Activated CD4-positive, alpha-beta memory T cell treated with anti-CD3 and anti-CD28 coated beads, Interleukin-2, amount 10 ng/mL, durations not matched to agents 7 days and 5 days (primary cell): ENCODE results near the gene SLC25A43. TPM values are rescaled to one million over a fixed set of nuclear protein-coding genes. Genes with fewer than 3 reads are reported as not detected.
"Not testable (repeated sequence)": the region's sequence is repeated elsewhere in the genome, so short reads cannot be mapped to it uniquely, and the experiment has no call there.

Source experiments
- CTCF ChIA-PET: fragments of 350-600 bp; sonication (Branson Sonifier 250); formaldehyde crosslinking; loops from one replicate; lab custom pipeline; 2021; ENCODE audit warnings: antibody characterized with exemption, inconsistent platforms; lab: Charles Lee
- POLR2A ChIA-PET: fragments of 350-600 bp; sonication (Branson Sonifier 250); formaldehyde crosslinking; loops from one replicate; lab custom pipeline; 2021; ENCODE audit warnings: antibody characterized with exemption; lab: Charles Lee
- DNase-seq: peaks from one replicate; pipeline ENCODE4 v3.0.0-alpha.2; 2020
- H3K27ac Mint-ChIP-seq: one replicate; pipeline ENCODE4 v1.8.0; 2021; ENCODE audit warnings: mild to moderate bottlenecking, mixed read lengths
- H3K27me3 Mint-ChIP-seq: one replicate; pipeline ENCODE4 v1.8.0; 2021; ENCODE audit warnings: mixed read lengths
- H3K36me3 Mint-ChIP-seq: one replicate; pipeline ENCODE4 v1.8.0; 2021; ENCODE audit warnings: low read depth, mixed read lengths
- H3K4me1 Mint-ChIP-seq: one replicate; pipeline ENCODE4 v1.8.0; 2021; ENCODE audit warnings: mixed read lengths
- H3K4me3 Mint-ChIP-seq: one replicate; pipeline ENCODE4 v1.8.0; 2021; ENCODE audit warnings: mild to moderate bottlenecking, mixed read lengths
- H3K9me3 Mint-ChIP-seq: one replicate; pipeline ENCODE4 v1.8.0; 2021; ENCODE audit warnings: mixed read lengths
- total RNA-seq, 2 experiments: library from RNA; stranded (reverse); gene quantifications; one replicate each; pipeline ENCODE4 v1.2.3, GENCODE V29; 2021

Gene SLC25A43
- total RNA-seq, 2 experiments from 2014 or later, result 5.2 to 5.9 TPM

DNA sequence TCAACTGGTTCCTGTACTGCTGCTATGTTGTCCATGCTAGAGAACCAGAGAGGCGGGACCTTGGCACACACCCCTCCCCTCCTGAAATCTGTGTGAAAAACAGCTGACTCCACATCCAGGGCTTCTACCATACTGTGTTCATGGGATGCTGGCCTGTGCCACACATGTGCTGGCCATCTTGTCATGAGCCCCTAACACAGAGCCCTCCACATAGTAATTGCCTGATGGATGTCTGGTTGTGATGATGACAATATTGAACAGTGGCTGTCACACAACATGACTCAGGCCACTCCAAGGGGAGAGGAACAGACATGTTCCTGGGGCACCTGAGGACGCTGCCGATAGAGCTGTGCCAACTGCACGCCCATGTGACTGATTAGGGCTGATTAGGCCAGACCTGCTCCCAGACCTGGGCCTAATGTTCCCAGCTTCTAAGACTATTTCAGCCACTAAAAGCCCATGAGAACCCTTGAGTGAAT, 82.2 kb downstream of the SLC25A43 start:
- Mint-ChIP-seq H3K4me3 (no peak overlapping the region), H3K36me3 (no peaks in the 10 kb centered on the region), H3K4me1 (peaks cover 9% of the 10 kb centered on the region), H3K27me3 (peaks cover 6% of the 10 kb centered on the region), H3K9me3 (no peaks in the 10 kb centered on the region), H3K27ac (no peak overlapping the region)
- CTCF ChIA-PET, result interaction anchor here (1.9 to 3.7 kb wide), 2 partner anchors 10 kb away, joined by 10 to 53 read pairs; partner anchors contain the start of gene SLC25A5
- DNase-seq, result no peak
- POLR2A ChIA-PET, result interaction anchor here (5.6 kb wide), 1 partner anchor 11 kb away, joined by 49 read pairs; the partner anchor contains the start of gene SLC25A5

DNA sequence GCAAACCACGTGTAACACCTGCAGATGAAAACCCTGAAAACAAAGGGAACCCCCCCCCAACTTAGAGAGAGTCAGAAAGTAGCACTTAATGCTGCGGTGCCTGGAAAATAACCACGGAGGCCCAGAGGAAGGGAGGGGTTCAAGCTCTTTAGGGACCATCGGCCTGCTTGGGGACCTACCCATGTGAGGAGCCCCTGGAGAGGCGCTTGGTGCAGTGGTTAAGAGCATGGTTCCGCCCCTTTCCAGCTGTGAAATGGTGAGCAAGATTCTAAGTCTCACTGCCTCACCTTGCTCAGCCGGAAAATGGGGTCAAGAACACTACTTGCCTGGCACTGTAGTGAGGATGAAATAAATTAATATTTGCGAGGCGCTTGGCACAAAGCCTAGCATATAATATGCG, 82.9 kb downstream of the SLC25A43 start:
- no peak for DNase-seq
- POLR2A ChIA-PET, result interaction anchor here (5.6 kb wide), 1 partner anchor 12 kb away, joined by 49 read pairs; the partner anchor contains the start of gene SLC25A5
- CTCF ChIA-PET, result interaction anchor here (1.0 to 3.7 kb wide), 10 partner anchors 10 to 405 kb away, joined by 3 to 53 read pairs (median 5); partner anchors contain the start of genes SEPTIN6 and SLC25A5
- Mint-ChIP-seq H3K4me3 (no peak overlapping the region), H3K27ac (no peak overlapping the region), H3K36me3 (no peaks in the 10 kb centered on the region), H3K4me1 (peaks cover 9% of the 10 kb centered on the region), H3K9me3 (no peaks in the 10 kb centered on the region), H3K27me3 (peaks cover 4% of the 10 kb centered on the region)

DNA sequence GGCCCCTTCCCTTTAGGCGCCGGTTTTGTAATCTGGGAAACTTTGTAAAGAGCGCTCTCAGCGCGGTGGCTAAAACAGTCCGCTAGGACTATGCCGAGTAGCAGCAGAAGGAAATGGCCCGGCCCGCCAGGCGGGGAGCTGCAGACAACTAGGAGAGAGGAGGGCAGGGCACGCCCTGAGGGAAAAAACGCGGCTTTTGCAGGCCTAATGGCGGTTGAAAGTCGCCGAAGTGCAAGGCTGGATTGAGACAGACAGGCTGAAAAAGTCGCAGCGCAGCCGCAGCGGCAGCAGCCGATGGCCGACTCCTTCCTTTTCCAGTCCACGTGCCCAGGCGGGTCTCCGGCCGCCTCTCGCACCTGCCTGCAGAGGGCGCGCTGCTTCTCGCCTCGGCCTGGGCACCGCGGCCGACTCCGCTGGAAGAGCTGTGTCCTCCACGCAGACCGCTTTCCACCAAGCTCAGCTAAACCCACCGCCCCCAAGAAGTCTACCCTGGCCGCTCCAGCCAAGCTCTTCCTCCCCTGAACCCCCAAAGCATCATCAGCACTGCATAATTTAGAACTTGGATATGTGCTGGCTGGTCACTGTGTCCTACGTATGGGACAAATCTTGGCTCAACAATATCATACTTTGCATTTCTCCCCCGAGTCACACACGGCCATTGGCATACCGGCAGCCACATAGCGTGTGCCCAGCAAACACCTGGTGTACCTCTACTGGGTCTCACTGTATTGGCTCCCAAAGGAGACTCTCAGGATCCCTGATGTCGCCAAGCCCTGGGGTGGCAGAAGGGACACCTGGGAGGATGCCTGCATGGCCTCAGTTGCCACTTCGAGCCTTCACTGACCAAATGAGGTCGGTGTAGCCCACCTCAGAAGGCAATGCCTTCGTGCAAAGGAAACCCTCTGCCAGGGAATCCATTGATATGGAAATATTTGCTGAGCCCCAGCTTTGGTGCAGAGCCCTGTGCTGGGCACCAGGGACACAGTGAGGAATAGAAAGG, 83.6 kb downstream of the SLC25A43 start:
- ChIA-PET POLR2A (interaction anchor here (5.6 kb wide), 1 partner anchor 13 kb away, joined by 49 read pairs; the partner anchor contains the start of gene SLC25A5), CTCF (interaction anchor here (0.7 to 3.7 kb wide), 18 partner anchors 9 to 404 kb away, joined by 3 to 53 read pairs (median 4); partner anchors contain the start of genes SEPTIN6, SLC25A5 and SOWAHD)
- H3K9me3 Mint-ChIP-seq, result no peaks in the 10 kb centered on the region
- DNase-seq, result peak; percentile 72
- no peaks in the 10 kb centered on the region for H3K36me3 Mint-ChIP-seq
- peak overlapping the region; percentile 59 for H3K27ac Mint-ChIP-seq
- peaks cover 9% of the 10 kb centered on the region for H3K4me1 Mint-ChIP-seq
- peak overlapping the region; percentile 64 for H3K4me3 Mint-ChIP-seq
- peaks cover 4% of the 10 kb centered on the region for H3K27me3 Mint-ChIP-seq

DNA sequence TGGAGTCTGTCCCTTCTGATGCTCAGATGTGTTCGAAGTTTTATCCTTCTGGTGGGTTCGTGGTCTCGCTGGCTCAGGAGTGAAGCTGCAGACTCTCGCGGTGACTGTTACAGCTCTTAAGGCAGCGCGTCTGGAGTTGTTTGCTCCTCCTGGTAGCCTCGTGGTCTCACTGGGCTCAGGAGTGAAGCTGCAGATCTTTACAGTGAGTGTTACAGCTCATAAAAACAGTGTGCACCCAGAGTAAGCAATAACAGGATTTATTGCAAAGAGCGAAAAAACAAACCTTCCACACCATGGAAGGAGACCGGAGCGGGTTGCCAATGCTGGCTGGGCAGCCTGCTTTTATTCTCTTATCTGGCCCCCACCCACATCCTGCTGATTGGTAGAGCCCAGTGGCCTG, 87.6 kb downstream of the SLC25A43 start:
- Mint-ChIP-seq H3K4me1 (peaks cover 12% of the 10 kb centered on the region), H3K9me3 (no peaks in the 10 kb centered on the region), H3K36me3 (no peaks in the 10 kb centered on the region), H3K27me3 (peaks cover 3% of the 10 kb centered on the region), H3K4me3 (no peak overlapping the region), H3K27ac (no peak overlapping the region)
- ChIA-PET CTCF (interaction anchor here (0.6 to 1.4 kb wide), 3 partner anchors 13 to 410 kb away, joined by 4 to 5 read pairs (median 5); no protein-coding TSS in a partner anchor), POLR2A (interaction anchor here (0.9 kb wide), 1 partner anchor 18 kb away, joined by 4 read pairs; no protein-coding TSS in a partner anchor)
- no peak for DNase-seq

DNA sequence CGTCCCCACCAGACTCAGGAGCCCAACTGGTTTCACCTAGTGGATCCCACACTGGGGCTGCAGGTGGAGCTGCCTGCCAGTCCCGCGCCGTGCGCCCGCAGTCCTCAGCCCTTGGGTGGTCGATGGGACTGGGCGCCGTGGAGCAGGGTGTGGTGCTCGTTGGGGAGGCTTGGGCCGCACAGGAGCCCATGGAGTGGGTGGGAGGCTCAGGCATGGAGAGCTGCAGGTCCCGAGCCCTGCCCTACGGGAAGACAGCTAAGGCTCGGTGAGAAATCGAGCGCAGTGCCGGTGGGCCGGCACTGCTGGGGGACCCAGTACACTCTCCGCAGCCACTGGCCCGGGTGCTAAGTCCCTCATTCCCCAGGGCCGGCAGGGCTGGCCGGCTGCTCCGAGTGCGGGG, 88.6 kb downstream of the SLC25A43 start:
- not testable (repeated sequence) for H3K36me3 Mint-ChIP-seq, DNase-seq, H3K4me1 Mint-ChIP-seq, H3K27ac Mint-ChIP-seq, H3K9me3 Mint-ChIP-seq, H3K4me3 Mint-ChIP-seq, H3K27me3 Mint-ChIP-seq
- CTCF ChIA-PET, result interaction anchor here (0.6 to 2.2 kb wide), 3 partner anchors 16 to 267 kb away, joined by 4 to 5 read pairs (median 5); partner anchors contain the start of gene SLC25A5
- POLR2A ChIA-PET, result interaction anchor here (1.3 kb wide), 1 partner anchor 20 kb away, joined by 4 read pairs; the partner anchor contains the start of gene SLC25A5

DNA sequence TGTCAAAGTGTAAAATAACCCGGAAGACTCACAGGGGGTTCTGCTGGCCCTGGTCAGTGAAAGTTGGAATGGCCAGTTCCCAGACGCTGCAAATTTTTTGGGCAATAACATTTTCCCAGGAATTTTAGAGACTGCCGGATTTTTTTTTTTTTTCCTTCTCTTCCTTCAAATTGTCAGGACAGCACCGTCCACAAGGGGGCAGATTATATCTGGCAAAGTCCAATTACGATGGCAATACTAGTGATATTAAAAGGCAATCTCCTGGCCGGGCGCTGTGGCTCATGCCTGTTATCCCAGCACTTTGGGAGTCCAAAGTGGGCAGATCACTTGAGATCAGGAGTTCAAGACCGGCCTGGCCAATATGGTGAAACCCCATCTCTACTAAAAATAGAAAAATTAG, 89.6 kb downstream of the SLC25A43 start:
- H3K27me3 Mint-ChIP-seq, result peaks cover 3% of the 10 kb centered on the region
- H3K36me3 Mint-ChIP-seq, result no peaks in the 10 kb centered on the region
- H3K27ac Mint-ChIP-seq, result no peak overlapping the region
- H3K4me1 Mint-ChIP-seq, result peaks cover 3% of the 10 kb centered on the region
- no peaks in the 10 kb centered on the region for H3K9me3 Mint-ChIP-seq
- peak; percentile 32 for DNase-seq
- POLR2A ChIA-PET, result interaction anchor here (0.6 to 1.3 kb wide), 3 partner anchors 15 to 76 kb away, joined by 3 to 5 read pairs (median 4); partner anchors contain the start of genes SLC25A5 and STEEP1
- CTCF ChIA-PET, result interaction anchor here (1.7 to 2.2 kb wide), 2 partner anchors 20 to 24 kb away, joined by 5 read pairs; partner anchors contain the start of gene SLC25A5
- H3K4me3 Mint-ChIP-seq, result no peak overlapping the region

DNA sequence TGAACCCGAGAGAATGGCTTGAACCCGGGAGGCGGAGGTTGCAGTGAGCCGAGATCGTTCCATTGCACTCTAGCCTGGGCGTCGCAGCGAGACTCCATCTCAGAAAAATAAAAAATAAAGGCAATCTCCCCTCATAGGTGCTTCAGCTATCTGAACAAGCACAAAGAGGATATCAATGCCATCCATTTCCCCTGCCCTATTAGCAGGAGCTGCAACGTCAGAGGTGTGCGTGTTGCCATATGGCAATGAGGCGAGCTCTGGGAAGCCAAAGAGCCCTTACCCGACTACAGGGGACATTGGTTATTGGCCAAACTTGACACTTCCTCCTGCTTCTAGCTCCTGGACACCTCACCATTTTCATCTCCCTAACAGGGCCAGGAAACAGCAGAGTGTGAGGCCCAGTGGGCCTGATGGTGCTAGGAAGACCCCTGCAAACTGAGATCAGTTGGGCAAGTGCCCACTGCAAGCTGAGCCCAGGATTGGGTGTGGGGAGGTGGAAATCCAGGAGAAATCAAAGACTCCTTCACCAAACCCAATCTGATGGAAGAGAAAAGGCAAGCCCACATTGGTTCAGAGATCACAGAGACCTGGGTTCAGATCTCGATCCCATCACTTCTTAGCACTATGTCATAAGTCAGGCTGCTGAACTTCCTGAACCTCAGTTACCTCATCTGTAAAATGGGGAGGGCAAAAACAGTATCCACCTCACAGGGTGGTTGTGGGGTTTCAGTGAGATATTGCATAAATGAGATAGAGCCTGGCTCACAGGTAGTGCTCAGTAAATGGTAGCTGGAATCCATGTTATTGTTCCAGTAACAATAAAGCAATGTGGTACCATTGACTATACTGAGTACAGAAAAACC, 90.3 kb downstream of the SLC25A43 start:
- H3K4me3 Mint-ChIP-seq, result no peak overlapping the region

DNA sequence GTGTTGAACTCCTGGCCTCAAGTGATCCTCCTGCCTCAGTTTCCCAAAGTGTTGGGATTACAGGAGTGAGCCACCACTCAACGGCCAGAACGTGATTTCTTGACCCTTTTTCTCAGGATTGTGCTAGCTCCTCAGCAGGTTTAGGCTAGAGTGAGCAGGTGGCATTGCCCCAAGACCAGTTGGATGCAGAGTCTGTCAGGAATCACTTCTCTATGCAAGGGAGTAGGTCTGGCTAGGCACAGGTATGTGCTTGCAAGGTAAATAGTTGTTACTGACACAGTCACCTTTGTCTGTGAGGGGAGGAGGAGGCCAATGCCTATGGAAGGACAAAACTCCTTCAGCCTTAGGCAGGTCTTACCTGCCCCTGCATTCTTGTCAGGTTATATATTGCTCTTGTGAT, 93.3 kb downstream of the SLC25A43 start:
- Mint-ChIP-seq H3K36me3 (no peaks in the 10 kb centered on the region), H3K27me3 (no peaks in the 10 kb centered on the region), H3K27ac (no peak overlapping the region), H3K4me1 (peaks cover 17% of the 10 kb centered on the region), H3K9me3 (no peaks in the 10 kb centered on the region), H3K4me3 (no peak overlapping the region)
- CTCF ChIA-PET, result interaction anchor here (1.4 to 1.6 kb wide), 2 partner anchors 10 to 24 kb away, joined by 3 to 10 read pairs; no protein-coding TSS in a partner anchor
- POLR2A ChIA-PET, result no interaction called here
- DNase-seq, result no peak

More for the DNA sequence above, 90.3 kb downstream of the SLC25A43 start:
- DNase-seq, result no peak
- H3K36me3 Mint-ChIP-seq, result no peaks in the 10 kb centered on the region
- H3K4me1 Mint-ChIP-seq, result peaks cover 3% of the 10 kb centered on the region
- CTCF ChIA-PET, result interaction anchor here (0.6 to 2.2 kb wide), 4 partner anchors 16 to 47 kb away, joined by 3 to 5 read pairs (median 4); partner anchors contain the start of gene SLC25A5
- peaks cover 3% of the 10 kb centered on the region for H3K27me3 Mint-ChIP-seq
- no peak overlapping the region for H3K27ac Mint-ChIP-seq
- POLR2A ChIA-PET, result interaction anchor here (0.6 to 1.3 kb wide), 3 partner anchors 14 to 75 kb away, joined by 3 to 5 read pairs (median 4); partner anchors contain the start of genes SLC25A5 and STEEP1
- no peaks in the 10 kb centered on the region for H3K9me3 Mint-ChIP-seq

DNA sequence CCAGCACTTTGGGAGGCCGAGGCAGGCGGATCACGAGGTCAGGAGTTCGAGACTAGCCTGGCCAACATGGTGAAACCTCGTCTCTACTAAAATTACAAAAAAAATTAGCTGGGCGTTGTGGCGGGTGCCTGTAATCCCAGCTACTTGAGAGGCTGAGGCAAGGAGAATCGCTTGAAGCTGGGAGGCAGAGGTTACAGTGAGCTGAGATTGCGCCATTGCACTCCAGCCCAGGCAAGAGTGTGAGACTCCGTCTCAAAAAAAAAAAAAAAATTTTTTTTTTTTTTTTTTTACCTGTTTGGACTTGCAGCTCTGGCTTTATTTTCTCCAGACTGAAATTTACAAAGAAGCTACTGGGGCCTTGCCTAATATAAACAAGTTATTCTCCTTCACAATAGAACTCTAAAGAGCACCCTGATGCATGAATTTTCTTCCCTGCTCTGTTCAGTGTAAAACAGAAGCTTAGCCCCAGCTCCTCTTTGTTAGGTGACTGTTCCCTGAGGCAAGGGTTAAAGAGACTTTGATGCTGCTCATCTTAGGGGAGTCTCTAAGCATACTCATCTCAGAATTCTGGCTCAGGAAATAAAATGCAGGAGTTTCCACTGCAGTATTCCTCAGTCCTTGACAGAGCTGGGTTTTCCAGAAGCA, 94.8 kb downstream of the SLC25A43 start:
- H3K4me3 Mint-ChIP-seq, H3K9me3 Mint-ChIP-seq: not testable (repeated sequence)

DNA sequence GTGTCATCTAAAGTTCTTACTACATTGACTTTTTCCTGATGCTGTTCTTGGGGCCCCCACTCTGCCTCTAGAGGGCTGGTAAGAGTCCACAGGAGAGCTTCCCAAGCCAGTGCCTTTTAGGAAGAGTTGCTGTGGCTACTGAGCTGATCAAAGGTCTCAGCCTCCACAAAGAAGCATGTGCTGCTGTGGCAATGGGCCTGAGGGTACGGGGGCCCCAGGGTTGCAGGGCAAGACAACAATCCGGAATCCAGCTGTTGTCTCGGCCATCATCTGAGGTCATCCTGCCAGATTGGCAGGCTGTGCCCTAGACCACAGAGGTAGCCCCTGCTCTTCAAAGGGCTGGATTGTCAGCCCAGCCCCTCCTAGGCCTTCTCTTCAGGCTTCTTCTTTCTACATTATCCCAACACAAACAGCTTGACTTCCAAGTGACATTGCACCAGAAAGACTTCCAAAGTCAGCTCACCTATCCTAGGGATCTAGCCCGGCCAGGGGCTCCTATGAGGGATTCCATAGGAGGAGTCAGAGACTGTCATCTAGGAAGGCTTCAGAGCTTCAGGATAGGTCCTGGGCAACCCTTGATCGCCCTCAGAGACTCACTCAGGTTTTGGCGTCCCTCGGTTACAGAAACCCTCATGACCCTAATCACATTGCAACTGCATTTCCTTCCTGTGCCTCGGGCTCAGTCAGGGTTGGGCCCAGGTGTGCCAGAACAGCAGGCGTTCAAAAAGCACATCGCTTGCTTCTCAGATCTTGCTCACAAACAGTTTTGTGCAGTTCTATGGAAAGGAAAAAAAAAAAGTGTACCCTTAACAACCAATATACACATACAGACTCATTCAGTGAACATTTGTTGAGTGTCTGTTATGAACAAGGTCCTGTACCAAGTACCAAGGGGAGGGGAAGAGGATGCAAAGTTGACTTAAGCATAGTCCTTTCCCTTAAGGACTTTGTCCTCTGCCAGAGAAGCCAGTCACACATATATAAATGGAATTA, 96.9 kb downstream of the SLC25A43 start:
- ChIA-PET CTCF (interaction anchor here (1.7 to 2.6 kb wide), 2 partner anchors 13 kb away, joined by 7 to 12 read pairs; no protein-coding TSS in a partner anchor), POLR2A (interaction anchor here (1.6 kb wide), 1 partner anchor 1001 kb away, joined by 3 read pairs; the partner anchor contains the start of gene DOCK11)
- Mint-ChIP-seq H3K4me3 (no peak overlapping the region), H3K27ac (no peak overlapping the region), H3K36me3 (no peaks in the 10 kb centered on the region), H3K27me3 (no peaks in the 10 kb centered on the region), H3K9me3 (no peaks in the 10 kb centered on the region), H3K4me1 (peaks cover 14% of the 10 kb centered on the region)
- DNase-seq, result no peak

More for the DNA sequence above, 94.8 kb downstream of the SLC25A43 start:
- H3K36me3 Mint-ChIP-seq, H3K27ac Mint-ChIP-seq, POLR2A ChIA-PET, DNase-seq, H3K27me3 Mint-ChIP-seq: not testable (repeated sequence)
- CTCF ChIA-PET, result interaction anchor here (0.9 to 2.6 kb wide), 3 partner anchors 9 to 298 kb away, joined by 3 to 12 read pairs (median 3); partner anchors contain the start of gene RPL39
- peaks cover 14% of the 10 kb centered on the region for H3K4me1 Mint-ChIP-seq
